ENCODE measurements around the gene SIAH2.

The SIAH2 gene

GRCh38 chr3:150773616-150774192, 10.7 kb upstream of the SIAH2 start:
- no peak for DNase-seq

- DNase-seq = no peak
These were observed 8.6 kb upstream of the SIAH2 start for GRCh38 chr3:150771600-150771999.

- no peak for DNase-seq
These were observed 7.7 kb upstream of the SIAH2 start for GRCh38 chr3:150770681-150771080.

GRCh38 chr3:150766742-150767141, 3.8 kb upstream of the SIAH2 start:
- no peak for DNase-seq

GRCh38 chr3:150765949-150766720, 3.2 kb upstream of the SIAH2 start:
- DNase-seq = no peak

- DNase-seq = no peak
These were observed 2.0 kb upstream of the SIAH2 start for GRCh38 chr3:150764967-150765366.

- no peak for DNase-seq
These were observed 1.6 kb upstream of the SIAH2 start for GRCh38 chr3:150764566-150764965.

GRCh38 chr3:150763841-150764483, 993 bp upstream of the SIAH2 start:
- DNase-seq = peak; percentile 67

GRCh38 chr3:150762662-150763121, 277 bp downstream of the SIAH2 start:
- no peak for DNase-seq

- peak; percentile 59 for DNase-seq
These were observed 923 bp downstream of the SIAH2 start for GRCh38 chr3:150761831-150762661.

GRCh38 chr3:150760431-150761200, 2.4 kb downstream of the SIAH2 start:
- DNase-seq = no peak

GRCh38 chr3:150759947-150760346, 3.0 kb downstream of the SIAH2 start:
- DNase-seq = no peak

- no peak for DNase-seq
These were observed 3.6 kb downstream of the SIAH2 start for GRCh38 chr3:150759319-150759718.

GRCh38 chr3:150757768-150758167, 5.2 kb downstream of the SIAH2 start:
- DNase-seq = no peak

GRCh38 chr3:150757364-150757763, 5.6 kb downstream of the SIAH2 start:
- no peak for DNase-seq

GRCh38 chr3:150756491-150757059, 6.4 kb downstream of the SIAH2 start:
- DNase-seq = no peak

- DNase-seq = no peak
These were observed 7.1 kb downstream of the SIAH2 start for GRCh38 chr3:150755902-150756301.

- DNase-seq = no peak
These were observed 8.1 kb downstream of the SIAH2 start for GRCh38 chr3:150754896-150755295.

- no peak for DNase-seq
These were observed 11.1 kb downstream of the SIAH2 start for GRCh38 chr3:150751781-150752263.

- DNase-seq = no peak
These were observed 13.7 kb downstream of the SIAH2 start for GRCh38 chr3:150749255-150749654.

GRCh38 chr3:150748684-150749047, 14.3 kb downstream of the SIAH2 start:
- DNase-seq = no peak

All from COR-L47 (cell line).